PFSK-1 (cell line): Measurements from ENCODE around the gene ARF4.

Source experiments
- FOXP2 ChIP-seq: optimal IDR thresholded peaks from 2 replicates; pipeline ENCODE3; 2011; ENCODE audit warnings: borderline replicate concordance, control low read depth, inconsistent platforms; ENCODE audit not compliant: insufficient read depth; ENCODE audit errors: extremely low read length, extremely low read depth
- POLR2AphosphoS5 ChIP-seq: IDR thresholded peaks from 2 replicates; pipeline ENCODE4 v1.6.1; 2012; ENCODE audit warnings: low read depth, mild to moderate bottlenecking, control low read depth, low read length, moderate library complexity
- SIN3A ChIP-seq: IDR thresholded peaks from 2 replicates; pipeline ENCODE4 v1.6.1; 2012; ENCODE audit warnings: mild to moderate bottlenecking, low read length, moderate library complexity, borderline replicate concordance; ENCODE audit not compliant: insufficient read depth
- TF ChIP-seq, protein P1 (sequence below), 2 experiments: IDR thresholded peaks; 2 replicates each; pipeline versions ENCODE4 v1.6.1 to v1.8.0; 2011 to 2012; ENCODE audit warnings: low read depth in 2 of 2, low read length in 2 of 2, control low read depth in 1 of 2, inconsistent platforms in 1 of 2, mild to moderate bottlenecking in 1 of 2, moderate library complexity in 1 of 2; ENCODE audit not compliant: insufficient read depth in 1 of 2

DNA sequence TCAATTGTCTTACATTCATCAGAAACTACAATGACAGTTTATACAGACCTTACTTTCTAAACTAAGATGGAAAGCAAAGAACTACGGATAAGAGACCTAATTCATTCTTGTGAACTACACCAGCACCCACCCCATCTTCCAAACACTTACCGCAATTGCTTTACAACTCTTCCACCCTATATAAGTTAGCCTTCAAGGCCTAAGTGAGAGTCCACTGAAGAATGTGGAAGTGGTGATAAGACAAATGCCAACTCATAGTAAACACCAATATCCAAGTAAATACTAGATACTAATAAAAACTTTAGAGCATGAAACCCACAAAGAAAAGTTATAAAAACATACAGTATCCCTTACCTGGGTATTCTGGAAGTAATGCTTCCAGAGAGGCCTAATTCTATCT, 13.6 kb downstream of the ARF4 start:
- TF ChIP-seq POLR2AphosphoS5 (no peak), FOXP2 (no peak), SIN3A (no peak)
- TF ChIP-seq, protein P1, sequence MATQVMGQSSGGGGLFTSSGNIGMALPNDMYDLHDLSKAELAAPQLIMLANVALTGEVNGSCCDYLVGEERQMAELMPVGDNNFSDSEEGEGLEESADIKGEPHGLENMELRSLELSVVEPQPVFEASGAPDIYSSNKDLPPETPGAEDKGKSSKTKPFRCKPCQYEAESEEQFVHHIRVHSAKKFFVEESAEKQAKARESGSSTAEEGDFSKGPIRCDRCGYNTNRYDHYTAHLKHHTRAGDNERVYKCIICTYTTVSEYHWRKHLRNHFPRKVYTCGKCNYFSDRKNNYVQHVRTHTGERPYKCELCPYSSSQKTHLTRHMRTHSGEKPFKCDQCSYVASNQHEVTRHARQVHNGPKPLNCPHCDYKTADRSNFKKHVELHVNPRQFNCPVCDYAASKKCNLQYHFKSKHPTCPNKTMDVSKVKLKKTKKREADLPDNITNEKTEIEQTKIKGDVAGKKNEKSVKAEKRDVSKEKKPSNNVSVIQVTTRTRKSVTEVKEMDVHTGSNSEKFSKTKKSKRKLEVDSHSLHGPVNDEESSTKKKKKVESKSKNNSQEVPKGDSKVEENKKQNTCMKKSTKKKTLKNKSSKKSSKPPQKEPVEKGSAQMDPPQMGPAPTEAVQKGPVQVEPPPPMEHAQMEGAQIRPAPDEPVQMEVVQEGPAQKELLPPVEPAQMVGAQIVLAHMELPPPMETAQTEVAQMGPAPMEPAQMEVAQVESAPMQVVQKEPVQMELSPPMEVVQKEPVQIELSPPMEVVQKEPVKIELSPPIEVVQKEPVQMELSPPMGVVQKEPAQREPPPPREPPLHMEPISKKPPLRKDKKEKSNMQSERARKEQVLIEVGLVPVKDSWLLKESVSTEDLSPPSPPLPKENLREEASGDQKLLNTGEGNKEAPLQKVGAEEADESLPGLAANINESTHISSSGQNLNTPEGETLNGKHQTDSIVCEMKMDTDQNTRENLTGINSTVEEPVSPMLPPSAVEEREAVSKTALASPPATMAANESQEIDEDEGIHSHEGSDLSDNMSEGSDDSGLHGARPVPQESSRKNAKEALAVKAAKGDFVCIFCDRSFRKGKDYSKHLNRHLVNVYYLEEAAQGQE (IDR thresholded peaks at IDR 0.05; ENCODE audit: insufficient read depth in 1 of 2, low read depth in 2 of 2, low read length in 2 of 2), result no peak
